ENCODE measurements around the gene HNRNPH1. TPM values are rescaled to one million over a fixed set of nuclear protein-coding genes. Genes with fewer than 3 reads are reported as not detected.

HNRNPH1 gene
- total RNA-seq, 1 experiment from 2014 or later = 940 TPM

DNA sequence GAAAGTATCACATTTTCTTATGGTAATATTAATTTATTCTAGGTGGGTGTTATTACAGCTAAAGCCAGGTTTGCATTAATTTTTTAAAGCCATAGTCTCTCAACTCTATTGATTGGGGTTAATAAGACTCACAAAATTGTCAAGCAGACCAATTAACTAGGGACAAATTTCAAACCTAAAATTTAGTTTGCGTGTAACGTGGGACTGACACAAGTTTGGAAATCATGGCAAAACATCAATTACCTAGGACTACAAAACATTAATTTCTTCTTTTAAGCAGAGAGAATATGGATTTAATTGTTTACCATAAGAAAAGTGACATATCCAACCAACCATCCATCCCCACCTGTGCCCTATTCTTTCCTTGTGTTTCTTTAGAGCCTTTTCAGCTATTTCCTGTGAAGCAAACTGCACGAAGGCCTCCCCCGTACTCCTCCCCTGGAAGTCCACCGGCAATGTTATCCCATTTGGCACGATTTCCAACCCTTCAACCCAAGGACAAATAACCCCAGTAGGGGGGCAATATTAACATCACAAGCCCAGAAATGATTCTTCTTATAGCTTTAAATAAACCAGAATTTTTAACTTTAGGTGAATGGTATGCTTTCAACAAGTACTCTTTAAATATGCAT is 4.4 kb downstream of the HNRNPH1 start:
- intact Hi-C loops (cut with micrococcal nuclease; ENCODE audit: unreplicated experiment) = no loop called here
- Histone ChIP-seq H3K36me3 (ENCODE audit: control insufficient read depth, insufficient read depth, low read length) (peaks cover 11% of the 10 kb centered on the region; the same call in 1 of the 2 replicates), H3K4me1 (peaks cover 20% of the 10 kb centered on the region), H3K9me3 (no peaks in the 10 kb centered on the region), H3K27me3 (replicated peaks; ENCODE audit: control insufficient read depth, insufficient read depth, low read length) (no peaks in the 10 kb centered on the region), H3K4me3 (ENCODE audit: low read depth, low read length) (no peak overlapping the region)
- DNase-seq = peak in 1 of 2 experiments; percentile 23
- ChIA-PET POLR2A (no interaction called here), CTCF (no interaction called here)
- Mint-ChIP-seq H3K27me3 (ENCODE audit: insufficient read depth, unreplicated experiment) (peaks cover 3% of the 10 kb centered on the region), H3K36me3 (ENCODE audit: insufficient read depth, unreplicated experiment) (peaks cover 100% of the 10 kb centered on the region), H3K27ac (ENCODE audit: unreplicated experiment) (peak overlapping the region; percentile 31), H3K4me1 (ENCODE audit: low read depth, unreplicated experiment) (peaks cover 45% of the 10 kb centered on the region), H3K4me3 (ENCODE audit: unreplicated experiment) (peak overlapping the region; percentile 50), H3K9me3 (ENCODE audit: unreplicated experiment) (no peaks in the 10 kb centered on the region)
- no TSS peak for BruUV-seq (replicated peaks)
- TF ChIP-seq, protein P1, sequence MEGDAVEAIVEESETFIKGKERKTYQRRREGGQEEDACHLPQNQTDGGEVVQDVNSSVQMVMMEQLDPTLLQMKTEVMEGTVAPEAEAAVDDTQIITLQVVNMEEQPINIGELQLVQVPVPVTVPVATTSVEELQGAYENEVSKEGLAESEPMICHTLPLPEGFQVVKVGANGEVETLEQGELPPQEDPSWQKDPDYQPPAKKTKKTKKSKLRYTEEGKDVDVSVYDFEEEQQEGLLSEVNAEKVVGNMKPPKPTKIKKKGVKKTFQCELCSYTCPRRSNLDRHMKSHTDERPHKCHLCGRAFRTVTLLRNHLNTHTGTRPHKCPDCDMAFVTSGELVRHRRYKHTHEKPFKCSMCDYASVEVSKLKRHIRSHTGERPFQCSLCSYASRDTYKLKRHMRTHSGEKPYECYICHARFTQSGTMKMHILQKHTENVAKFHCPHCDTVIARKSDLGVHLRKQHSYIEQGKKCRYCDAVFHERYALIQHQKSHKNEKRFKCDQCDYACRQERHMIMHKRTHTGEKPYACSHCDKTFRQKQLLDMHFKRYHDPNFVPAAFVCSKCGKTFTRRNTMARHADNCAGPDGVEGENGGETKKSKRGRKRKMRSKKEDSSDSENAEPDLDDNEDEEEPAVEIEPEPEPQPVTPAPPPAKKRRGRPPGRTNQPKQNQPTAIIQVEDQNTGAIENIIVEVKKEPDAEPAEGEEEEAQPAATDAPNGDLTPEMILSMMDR (IDR thresholded peaks at IDR 0.05; ENCODE audit: insufficient read depth in 1 of 2, low read depth in 1 of 2, low read length in 1 of 2, severe bottlenecking in 1 of 2, unreplicated experiment in 1 of 2) = no peak

DNA sequence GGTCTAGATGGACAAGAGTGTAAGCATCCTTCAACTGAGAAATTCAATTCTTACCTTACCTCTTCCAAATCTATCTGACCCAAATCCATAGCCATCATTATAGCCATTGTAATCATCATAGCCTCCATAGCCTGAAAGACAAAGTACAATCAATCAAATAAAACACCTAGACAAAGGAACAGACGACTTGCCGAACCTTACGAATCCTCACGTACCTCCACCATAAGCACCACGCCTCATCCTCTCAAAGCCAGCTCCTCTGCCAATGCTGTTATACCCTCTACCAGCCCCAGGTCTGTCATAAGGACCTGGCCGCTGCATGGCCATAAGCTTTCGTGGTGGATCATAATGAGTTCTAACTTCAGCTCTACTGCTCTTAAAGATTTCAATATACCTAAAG is 5.5 kb downstream of the HNRNPH1 start:
- peaks cover 51% of the 10 kb centered on the region for H3K4me1 Mint-ChIP-seq (ENCODE audit: low read depth, unreplicated experiment)
- intact Hi-C loops (cut with micrococcal nuclease; ENCODE audit: unreplicated experiment) = no loop called here
- Histone ChIP-seq H3K9me3 (no peaks in the 10 kb centered on the region), H3K36me3 (ENCODE audit: control insufficient read depth, insufficient read depth, low read length) (peaks cover 14% of the 10 kb centered on the region; the same call in 1 of the 2 replicates), H3K27me3 (replicated peaks; ENCODE audit: control insufficient read depth, insufficient read depth, low read length) (no peaks in the 10 kb centered on the region), H3K4me1 (peaks cover 20% of the 10 kb centered on the region), H3K4me3 (ENCODE audit: low read depth, low read length) (no peak overlapping the region)
- H3K27ac Mint-ChIP-seq (ENCODE audit: unreplicated experiment) = no peak overlapping the region
- H3K4me3 Mint-ChIP-seq (ENCODE audit: unreplicated experiment) = peak overlapping the region; percentile 3
- DNase-seq = peak in 1 of 2 experiments; percentile 19
- no peaks in the 10 kb centered on the region for H3K9me3 Mint-ChIP-seq (ENCODE audit: unreplicated experiment)
- ChIA-PET POLR2A (no interaction called here), CTCF (no interaction called here)
- TF ChIP-seq, protein P1 (IDR thresholded peaks at IDR 0.05; ENCODE audit: insufficient read depth in 1 of 2, low read depth in 1 of 2, low read length in 1 of 2, severe bottlenecking in 1 of 2, unreplicated experiment in 1 of 2) = no peak
- H3K27me3 Mint-ChIP-seq (ENCODE audit: insufficient read depth, unreplicated experiment) = no peaks in the 10 kb centered on the region
- no TSS peak for BruUV-seq (replicated peaks)
- H3K36me3 Mint-ChIP-seq (ENCODE audit: insufficient read depth, unreplicated experiment) = peaks cover 100% of the 10 kb centered on the region

DNA sequence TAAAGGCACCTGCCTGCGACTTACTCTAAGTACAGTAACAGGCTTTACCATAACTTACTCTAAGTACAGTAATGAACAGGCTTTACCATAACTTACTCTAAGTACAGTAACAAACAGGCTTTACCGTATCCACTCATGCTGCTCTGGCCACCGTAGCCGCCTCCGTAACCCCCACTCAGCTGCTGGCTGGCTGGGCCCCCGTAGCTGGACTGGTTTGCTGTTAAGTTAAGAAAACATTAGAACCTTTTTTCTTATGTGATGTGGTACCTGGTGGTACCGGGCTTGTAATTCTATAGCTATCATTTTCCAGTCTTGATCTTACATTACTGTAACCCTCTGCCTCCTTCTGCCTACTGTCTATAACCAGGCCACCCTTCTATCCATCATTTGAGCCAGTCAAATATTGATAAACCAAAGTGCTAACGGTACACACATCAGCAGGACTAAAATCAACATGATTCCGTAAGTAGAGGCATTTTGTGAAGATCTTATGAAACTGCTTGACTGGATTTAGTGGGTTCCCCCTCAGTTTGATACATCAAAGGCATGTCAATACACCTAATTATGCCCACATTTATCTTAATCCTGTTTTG is 7.4 kb downstream of the HNRNPH1 start:
- Histone ChIP-seq H3K9me3 (no peaks in the 10 kb centered on the region), H3K27me3 (replicated peaks; ENCODE audit: control insufficient read depth, insufficient read depth, low read length) (no peaks in the 10 kb centered on the region), H3K4me1 (peaks cover 12% of the 10 kb centered on the region), H3K4me3 (ENCODE audit: low read depth, low read length) (no peak overlapping the region), H3K36me3 (ENCODE audit: control insufficient read depth, insufficient read depth, low read length) (peaks cover 14% of the 10 kb centered on the region; the same call in 1 of the 2 replicates)
- Mint-ChIP-seq H3K27me3 (ENCODE audit: insufficient read depth, unreplicated experiment) (no peaks in the 10 kb centered on the region), H3K4me3 (ENCODE audit: unreplicated experiment) (no peak overlapping the region), H3K9me3 (ENCODE audit: unreplicated experiment) (no peaks in the 10 kb centered on the region), H3K4me1 (ENCODE audit: low read depth, unreplicated experiment) (peaks cover 54% of the 10 kb centered on the region), H3K36me3 (ENCODE audit: insufficient read depth, unreplicated experiment) (peaks cover 100% of the 10 kb centered on the region), H3K27ac (ENCODE audit: unreplicated experiment) (peak overlapping the region; percentile 60)
- TF ChIP-seq, protein P1 (IDR thresholded peaks at IDR 0.05; ENCODE audit: insufficient read depth in 1 of 2, low read depth in 1 of 2, low read length in 1 of 2, severe bottlenecking in 1 of 2, unreplicated experiment in 1 of 2) = no peak
- CTCF ChIA-PET = no interaction called here
- POLR2A ChIA-PET = no interaction called here
- no TSS peak for BruUV-seq (replicated peaks)
- DNase-seq = no peak
- intact Hi-C loops (cut with micrococcal nuclease; ENCODE audit: unreplicated experiment) = no loop called here

All from Caco-2 (cell line).